Neural progenitor cell (in vitro differentiated cells): ENCODE measurements around the gene CRHR1. TPM values are rescaled to one million over a fixed set of nuclear protein-coding genes. Genes with fewer than 3 reads are reported as not detected.

Source experiments
- DNase-seq: peaks from one replicate; pipeline ENCODE4 v3.0.0-alpha.2; 2016; ENCODE audit warnings: low spot score
- H2AFZ ChIP-seq: fragments of 200-600 bp; sonication (generic); replicated peaks from 2 replicates; pipeline ENCODE4 v1.6.1; 2016; ENCODE audit warnings: antibody characterized with exemption
- H3F3A ChIP-seq: fragments of 200-600 bp; sonication (generic); 2 replicates; pipeline ENCODE4 v1.6.1; 2016; ENCODE audit warnings: antibody characterized with exemption, low read depth
- H3K27ac ChIP-seq: fragments of 200-600 bp; sonication (generic); 2 replicates; pipeline ENCODE4 v1.5.1; 2016; ENCODE audit warnings: mild to moderate bottlenecking
- H3K27me3 ChIP-seq: fragments of 200-600 bp; sonication (generic); 2 replicates; pipeline ENCODE4 v1.6.1; 2016; ENCODE audit warnings: mild to moderate bottlenecking, moderate library complexity
- H3K36me3 ChIP-seq: fragments of 200-600 bp; sonication (generic); 2 replicates; pipeline ENCODE4 v1.5.1; 2016
- H3K4me1 ChIP-seq: fragments of 200-600 bp; sonication (generic); 2 replicates; pipeline ENCODE4 v1.6.1; 2016; ENCODE audit warnings: mixed run types
- H3K4me2 ChIP-seq: fragments of 200-600 bp; sonication (generic); 2 replicates; pipeline ENCODE4 v1.6.1; 2016
- H3K4me3 ChIP-seq: fragments of 200-600 bp; sonication (generic); 2 replicates; pipeline ENCODE4 v1.5.1; 2016
- H3K79me2 ChIP-seq: fragments of 200-600 bp; sonication (generic); 2 replicates; pipeline ENCODE4 v1.6.1; 2016; ENCODE audit warnings: low read depth
- H3K9ac ChIP-seq: fragments of 200-600 bp; sonication (generic); 2 replicates; pipeline ENCODE4 v1.6.1; 2016
- H3K9me3 ChIP-seq: fragments of 200-600 bp; sonication (generic); 2 replicates; pipeline ENCODE4 v1.5.1; 2016; ENCODE audit warnings: low read depth
- H4K20me1 ChIP-seq: fragments of 200-600 bp; sonication (generic); 2 replicates; pipeline ENCODE4 v1.6.1; 2016; ENCODE audit warnings: low read depth
- H3K27ac Mint-ChIP-seq: 3 replicates; pipeline ENCODE4 v1.8.0; 2021; ENCODE audit warnings: mixed read lengths
- H3K27me3 Mint-ChIP-seq: 2 replicates; pipeline ENCODE4 v1.8.0; 2022; ENCODE audit warnings: low read depth, mild to moderate bottlenecking, inconsistent platforms, moderate library complexity, mixed read lengths; ENCODE audit not compliant: insufficient read depth
- H3K36me3 Mint-ChIP-seq: 3 replicates; pipeline ENCODE4 v1.8.0; 2021; ENCODE audit warnings: mixed read lengths
- H3K4me1 Mint-ChIP-seq: 3 replicates; pipeline ENCODE4 v1.8.0; 2021; ENCODE audit warnings: mixed read lengths
- H3K4me3 Mint-ChIP-seq: 3 replicates; pipeline ENCODE4 v1.8.0; 2021; ENCODE audit warnings: mild to moderate bottlenecking, moderate library complexity, mixed read lengths
- H3K9me3 Mint-ChIP-seq: 3 replicates; pipeline ENCODE4 v1.8.0; 2020; ENCODE audit warnings: mixed read lengths
- CTCF ChIP-seq: fragments of 200-600 bp; sonication (generic); IDR thresholded peaks from 2 replicates; pipeline ENCODE4 v1.5.1; 2017; ENCODE audit warnings: antibody characterized with exemption, mild to moderate bottlenecking
- EZH2 ChIP-seq: fragments of 200-600 bp; sonication (generic); IDR thresholded peaks from 2 replicates; pipeline ENCODE4 v1.6.1; 2017; ENCODE audit warnings: antibody characterized with exemption, mild to moderate bottlenecking, moderate library complexity
- EZH2phosphoT487 ChIP-seq: fragments of 200-600 bp; sonication (generic); IDR thresholded peaks from 2 replicates; pipeline ENCODE4 v1.6.1; 2017; ENCODE audit warnings: antibody characterized with exemption
- total RNA-seq: library from RNA; depleted of rRNA; stranded (reverse); fragments of >200 nt; gene quantifications from 2 replicates; pipeline ENCODE4 v1.2.3, GENCODE V29; 2015; ENCODE audit warnings: low replicate concordance

The CRHR1 gene
- total RNA-seq, 1 donor from 2014 or later = 3.4 TPM

- no peaks in the 10 kb centered on the region for H3K4me1 Mint-ChIP-seq
- Histone ChIP-seq H3F3A (no peaks in the 10 kb centered on the region), H2AFZ (no peak overlapping the region), H3K36me3 (no peaks in the 10 kb centered on the region), H4K20me1 (no peaks in the 10 kb centered on the region), H3K4me1 (no peaks in the 10 kb centered on the region), H3K4me2 (no peak overlapping the region), H3K27ac (no peak overlapping the region), H3K27me3 (no peaks in the 10 kb centered on the region), H3K9me3 (no peaks in the 10 kb centered on the region), H3K4me3 (no peak overlapping the region), H3K9ac (no peak overlapping the region), H3K79me2 (no peaks in the 10 kb centered on the region)
- H3K4me3 Mint-ChIP-seq = no peak overlapping the region
- peaks cover 2% of the 10 kb centered on the region for H3K9me3 Mint-ChIP-seq
- no peak overlapping the region for H3K27ac Mint-ChIP-seq
- TF ChIP-seq EZH2phosphoT487 (no peak), EZH2 (no peak), CTCF (no peak)
- H3K36me3 Mint-ChIP-seq = no peaks in the 10 kb centered on the region
- no peak for DNase-seq
- peaks cover 7% of the 10 kb centered on the region for H3K27me3 Mint-ChIP-seq
Measured at GRCh38 chr17:45850468-45850867, 66.3 kb downstream of the CRHR1 start.

DNA sequence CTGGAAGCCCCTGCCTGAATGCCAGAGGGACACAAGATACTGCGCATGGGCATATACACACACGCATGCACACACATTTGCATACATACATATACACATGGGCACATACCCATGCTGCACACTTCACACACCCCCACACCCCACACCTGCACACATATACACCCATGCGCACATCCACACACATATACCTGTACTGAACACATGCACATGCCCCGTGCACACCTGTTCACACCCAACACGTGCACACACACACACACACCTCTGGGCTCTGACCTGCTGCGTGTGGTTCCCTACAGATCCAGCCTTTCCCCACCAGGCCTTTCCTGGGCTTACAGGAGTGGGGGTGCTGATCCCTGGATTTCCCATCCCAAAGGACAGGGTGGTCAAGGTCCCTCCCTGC lies 66.9 kb downstream of the CRHR1 start:
- Histone ChIP-seq H3K4me2 (no peak overlapping the region), H3K9me3 (no peaks in the 10 kb centered on the region), H3K27ac (no peak overlapping the region), H3K9ac (no peak overlapping the region), H3K79me2 (no peaks in the 10 kb centered on the region), H2AFZ (no peak overlapping the region), H3K27me3 (no peaks in the 10 kb centered on the region), H3K36me3 (no peaks in the 10 kb centered on the region), H3K4me1 (no peaks in the 10 kb centered on the region), H4K20me1 (no peaks in the 10 kb centered on the region), H3F3A (no peaks in the 10 kb centered on the region), H3K4me3 (no peak overlapping the region)
- TF ChIP-seq EZH2 = no peak
- TF ChIP-seq CTCF = no peak
- TF ChIP-seq EZH2phosphoT487 = no peak
- H3K27ac Mint-ChIP-seq = no peak overlapping the region
- H3K4me1 Mint-ChIP-seq = no peaks in the 10 kb centered on the region
- peaks cover 7% of the 10 kb centered on the region for H3K27me3 Mint-ChIP-seq
- no peak for DNase-seq
- no peak overlapping the region for H3K4me3 Mint-ChIP-seq
- peaks cover 2% of the 10 kb centered on the region for H3K9me3 Mint-ChIP-seq
- H3K36me3 Mint-ChIP-seq = no peaks in the 10 kb centered on the region

DNA sequence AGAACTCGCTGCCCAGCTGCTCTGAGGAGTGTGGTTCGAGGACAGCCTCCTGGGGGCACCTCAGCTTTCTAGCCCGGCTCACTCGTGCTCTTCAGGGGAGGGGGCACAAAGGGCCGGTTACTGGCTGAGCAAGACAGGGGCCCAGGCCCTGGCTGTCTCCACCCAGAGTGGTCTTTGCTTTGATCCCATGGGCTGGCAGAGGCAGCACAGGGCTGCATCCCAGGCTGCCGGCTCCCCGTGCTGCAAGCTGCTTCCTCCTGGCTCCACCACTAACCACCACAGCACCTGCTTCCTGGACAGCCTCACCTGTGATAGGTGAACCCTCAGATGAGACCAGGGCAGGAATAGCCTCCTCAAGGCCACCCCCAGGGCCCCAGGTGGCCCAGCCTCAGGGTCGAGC lies 67.3 kb downstream of the CRHR1 start:
- H3K27ac ChIP-seq = no peak overlapping the region
- peaks cover 9% of the 10 kb centered on the region for H3K27me3 Mint-ChIP-seq
- H2AFZ ChIP-seq = no peak overlapping the region
- no peak overlapping the region for H3K4me3 ChIP-seq
- no peaks in the 10 kb centered on the region for H3K9me3 ChIP-seq
- H3K9ac ChIP-seq = no peak overlapping the region
- H3K27ac Mint-ChIP-seq = no peak overlapping the region
- H3K36me3 ChIP-seq = no peaks in the 10 kb centered on the region
- no peaks in the 10 kb centered on the region for H3K36me3 Mint-ChIP-seq
- no peaks in the 10 kb centered on the region for H3F3A ChIP-seq
- no peak overlapping the region for H3K4me2 ChIP-seq
- DNase-seq = no peak
- H3K4me1 Mint-ChIP-seq = no peaks in the 10 kb centered on the region
- H4K20me1 ChIP-seq = no peaks in the 10 kb centered on the region
- H3K4me1 ChIP-seq = no peaks in the 10 kb centered on the region
- H3K79me2 ChIP-seq = no peaks in the 10 kb centered on the region
- H3K4me3 Mint-ChIP-seq = no peak overlapping the region
- no peaks in the 10 kb centered on the region for H3K27me3 ChIP-seq
- no peak for TF ChIP-seq EZH2
- TF ChIP-seq CTCF = no peak
- TF ChIP-seq EZH2phosphoT487 = no peak
- H3K9me3 Mint-ChIP-seq = peaks cover 2% of the 10 kb centered on the region

DNA sequence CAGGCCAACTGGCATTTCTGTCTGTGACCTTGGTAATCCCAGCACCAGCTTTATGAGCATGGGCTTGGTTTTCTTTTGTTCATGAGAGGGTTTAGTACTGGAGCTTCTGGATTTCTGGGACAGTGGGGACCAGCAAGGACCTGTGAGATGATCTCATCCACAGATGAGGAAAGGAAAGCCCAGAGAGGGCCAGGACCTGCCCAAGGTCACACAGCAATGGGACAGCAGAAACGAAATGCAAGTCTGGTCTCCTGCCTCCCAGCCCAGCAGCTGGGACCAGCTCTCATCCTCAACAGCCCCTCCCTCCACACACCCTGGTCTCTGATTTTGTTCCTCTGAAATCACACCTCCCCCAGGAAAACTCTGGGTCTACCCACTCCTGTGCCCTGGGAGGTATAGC lies 67.8 kb downstream of the CRHR1 start:
- H3K36me3 Mint-ChIP-seq = no peaks in the 10 kb centered on the region
- H3K27ac ChIP-seq = no peak overlapping the region
- no peaks in the 10 kb centered on the region for H3K79me2 ChIP-seq
- DNase-seq = no peak
- no peaks in the 10 kb centered on the region for H3K4me1 ChIP-seq
- H3K9ac ChIP-seq = no peak overlapping the region
- peaks cover 11% of the 10 kb centered on the region for H3K27me3 Mint-ChIP-seq
- H3K4me3 ChIP-seq = no peak overlapping the region
- H3K4me3 Mint-ChIP-seq = no peak overlapping the region
- no peaks in the 10 kb centered on the region for H3K9me3 ChIP-seq
- no peak overlapping the region for H3K27ac Mint-ChIP-seq
- no peaks in the 10 kb centered on the region for H3K27me3 ChIP-seq
- H3K4me2 ChIP-seq = no peak overlapping the region
- no peak overlapping the region for H2AFZ ChIP-seq
- no peaks in the 10 kb centered on the region for H3K36me3 ChIP-seq
- H3F3A ChIP-seq = no peaks in the 10 kb centered on the region
- H4K20me1 ChIP-seq = no peaks in the 10 kb centered on the region
- H3K4me1 Mint-ChIP-seq = no peaks in the 10 kb centered on the region
- peaks cover 2% of the 10 kb centered on the region for H3K9me3 Mint-ChIP-seq
- no peak for TF ChIP-seq EZH2
- TF ChIP-seq EZH2phosphoT487 = no peak
- TF ChIP-seq CTCF = no peak
